ENCODE data around the gene PRRT1B. TPM values are rescaled to one million over a fixed set of nuclear protein-coding genes. Genes with fewer than 3 reads are reported as not detected.

Gene PRRT1B
- polyA plus RNA-seq, 3 donors = not detected

DNA sequence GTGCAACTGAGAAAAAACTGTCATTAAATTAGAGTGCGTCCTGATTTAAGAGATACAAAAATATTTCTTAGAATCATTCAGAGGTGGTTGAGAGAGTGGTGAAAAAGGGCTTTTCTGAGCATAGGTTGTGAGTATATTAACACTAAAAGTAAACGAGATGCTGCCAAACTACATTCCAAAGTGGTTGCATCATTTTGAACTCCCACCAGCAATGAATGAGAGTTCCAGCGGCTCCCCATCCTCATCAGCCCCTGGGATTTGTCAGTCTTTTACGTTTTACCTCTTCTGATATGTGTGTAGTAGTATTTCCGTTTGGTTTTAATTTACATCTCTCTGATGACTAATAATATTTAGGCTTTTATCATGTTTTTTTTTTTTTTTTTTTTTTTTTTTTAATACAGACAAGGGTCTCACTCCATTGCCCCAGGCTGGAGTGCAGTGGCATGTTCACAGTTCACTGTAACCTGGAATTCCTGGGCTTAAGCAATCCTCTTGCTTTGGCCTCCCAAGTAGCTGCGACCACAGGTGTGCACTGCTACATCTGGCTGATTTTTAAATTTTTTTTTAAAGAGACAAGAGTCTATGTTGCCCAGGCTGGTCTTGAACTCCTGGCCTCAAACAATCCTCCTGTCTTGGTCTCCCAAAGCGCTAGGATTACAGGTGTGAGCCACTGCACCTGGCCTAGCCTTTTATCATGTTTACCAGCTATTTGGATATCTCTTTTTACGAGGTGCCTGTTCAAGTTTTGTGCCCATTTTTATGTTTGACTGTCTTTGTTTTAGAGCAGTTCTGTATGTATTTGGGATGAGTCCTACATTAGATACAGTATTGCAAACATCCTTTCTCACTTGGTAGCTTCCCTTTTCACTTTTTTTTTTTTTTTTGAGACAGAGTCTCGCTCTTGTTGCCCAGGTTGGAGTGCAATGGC, 17.0 kb downstream of the PRRT1B start:
- DNase-seq = no peak

DNA sequence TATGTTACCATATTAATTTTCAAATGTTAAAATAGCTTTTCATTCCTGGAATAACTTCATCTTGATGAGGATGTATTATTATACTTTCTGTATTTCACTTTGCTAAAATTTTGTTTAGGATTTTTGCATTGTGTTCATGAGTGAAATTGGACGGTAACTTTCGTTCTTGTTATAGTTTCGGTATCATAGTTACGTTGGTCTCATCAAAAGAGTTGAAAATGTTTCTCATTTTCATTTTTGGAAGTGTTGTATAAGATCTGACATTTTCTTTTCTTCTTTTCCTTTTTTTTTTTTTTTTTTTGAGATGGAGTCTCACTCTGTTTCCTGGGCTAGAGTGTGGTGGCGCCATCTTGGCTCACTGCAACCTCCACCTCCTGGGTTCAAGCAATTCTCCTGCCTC, 20.0 kb downstream of the PRRT1B start:
- Mint-ChIP-seq H3K27me3 (ENCODE audit: low read depth in 3 of 3) (peaks cover 0 to 3% (median 0%) of the 10 kb centered on the region in 3 donors), H3K4me1 (no peaks in the 10 kb centered on the region), H3K27ac (no peak overlapping the region), H3K4me3 (no peak overlapping the region), H3K36me3 (peaks cover 14 to 26% of the 10 kb centered on the region in 2 donors), H3K9me3 (peaks cover 7 to 29% (median 15%) of the 10 kb centered on the region in 7 donors)
- H3K4me2 ChIP-seq (replicated peaks; ENCODE audit: extremely low read depth, low read length, poor library complexity, severe bottlenecking) = no peak overlapping the region
- no peak overlapping the region for H3K4me3 ChIP-seq (replicated peaks in 1 of 3; ENCODE audit: low read depth in 2 of 3, low read length in 3 of 3)
- H3K9ac ChIP-seq (ENCODE audit: insufficient read depth, low read length, poor library complexity, severe bottlenecking) = no peak overlapping the region
- TF ChIP-seq, protein P1, sequence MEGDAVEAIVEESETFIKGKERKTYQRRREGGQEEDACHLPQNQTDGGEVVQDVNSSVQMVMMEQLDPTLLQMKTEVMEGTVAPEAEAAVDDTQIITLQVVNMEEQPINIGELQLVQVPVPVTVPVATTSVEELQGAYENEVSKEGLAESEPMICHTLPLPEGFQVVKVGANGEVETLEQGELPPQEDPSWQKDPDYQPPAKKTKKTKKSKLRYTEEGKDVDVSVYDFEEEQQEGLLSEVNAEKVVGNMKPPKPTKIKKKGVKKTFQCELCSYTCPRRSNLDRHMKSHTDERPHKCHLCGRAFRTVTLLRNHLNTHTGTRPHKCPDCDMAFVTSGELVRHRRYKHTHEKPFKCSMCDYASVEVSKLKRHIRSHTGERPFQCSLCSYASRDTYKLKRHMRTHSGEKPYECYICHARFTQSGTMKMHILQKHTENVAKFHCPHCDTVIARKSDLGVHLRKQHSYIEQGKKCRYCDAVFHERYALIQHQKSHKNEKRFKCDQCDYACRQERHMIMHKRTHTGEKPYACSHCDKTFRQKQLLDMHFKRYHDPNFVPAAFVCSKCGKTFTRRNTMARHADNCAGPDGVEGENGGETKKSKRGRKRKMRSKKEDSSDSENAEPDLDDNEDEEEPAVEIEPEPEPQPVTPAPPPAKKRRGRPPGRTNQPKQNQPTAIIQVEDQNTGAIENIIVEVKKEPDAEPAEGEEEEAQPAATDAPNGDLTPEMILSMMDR (IDR thresholded peaks at IDR 0.05) = no peak
- peaks cover 0 to 9% of the 10 kb centered on the region in 2 donors for H3K36me3 ChIP-seq (replicated peaks in 1 of 2; ENCODE audit: control insufficient read depth in 1 of 2, insufficient read depth in 2 of 2, low read length in 2 of 2)
- peaks cover 5 to 7% of the 10 kb centered on the region in 2 donors for H3K9me3 ChIP-seq (replicated peaks in 1 of 2; ENCODE audit: control insufficient read depth in 1 of 2, insufficient read depth in 1 of 2, low read length in 2 of 2)
- no CpG with 5 or more reads among the region's 5 CpGs for WGBS (ENCODE audit: insufficient coverage)
- no peak overlapping the region for H3K27ac ChIP-seq (ENCODE audit: low read depth in 1 of 2, low read length in 2 of 2)
- intact Hi-C loops (cut with micrococcal nuclease) = no loop called here
- no peaks in the 10 kb centered on the region for H3K4me1 ChIP-seq (ENCODE audit: control insufficient read depth in 1 of 2, insufficient read depth in 2 of 2, low read length in 2 of 2)
- no peaks in the 10 kb centered on the region for H4K20me1 ChIP-seq (ENCODE audit: insufficient read depth, low read length)
- no peak for DNase-seq
- no peaks in the 10 kb centered on the region for H3K27me3 ChIP-seq (ENCODE audit: control insufficient read depth in 2 of 2, insufficient read depth in 2 of 2, low read length in 2 of 2)
- H3K79me2 ChIP-seq (ENCODE audit: insufficient read depth, low read length) = no peaks in the 10 kb centered on the region
- H2AFZ ChIP-seq (ENCODE audit: insufficient read depth, low read depth, low read length, poor library complexity, severe bottlenecking) = no peak overlapping the region

More for the DNA sequence above, 17.0 kb downstream of the PRRT1B start:
- H3K36me3 ChIP-seq (replicated peaks in 1 of 2; ENCODE audit: control insufficient read depth in 1 of 2, insufficient read depth in 2 of 2, low read length in 2 of 2) = no peaks in the 10 kb centered on the region
- H3K27me3 ChIP-seq (ENCODE audit: control insufficient read depth in 2 of 2, insufficient read depth in 2 of 2, low read length in 2 of 2) = no peaks in the 10 kb centered on the region
- WGBS (ENCODE audit: insufficient coverage) = 94% methylated on average over 2 of the region's 9 CpGs
- H3K9me3 ChIP-seq (replicated peaks in 1 of 2; ENCODE audit: control insufficient read depth in 1 of 2, insufficient read depth in 1 of 2, low read length in 2 of 2) = peaks cover 5 to 7% of the 10 kb centered on the region in 2 donors
- peaks cover 0 to 3% (median 0%) of the 10 kb centered on the region in 3 donors for H3K27me3 Mint-ChIP-seq (ENCODE audit: low read depth in 3 of 3)
- H3K4me3 ChIP-seq (replicated peaks in 1 of 3; ENCODE audit: low read depth in 2 of 3, low read length in 3 of 3) = no peak overlapping the region
- no peaks in the 10 kb centered on the region for H3K4me1 ChIP-seq (ENCODE audit: control insufficient read depth in 1 of 2, insufficient read depth in 2 of 2, low read length in 2 of 2)
- no peak overlapping the region for H3K4me3 Mint-ChIP-seq
- H3K9me3 Mint-ChIP-seq = peaks cover 7 to 25% (median 14%) of the 10 kb centered on the region in 7 donors
- intact Hi-C loops (cut with micrococcal nuclease) = no loop called here
- H3K4me1 Mint-ChIP-seq = no peaks in the 10 kb centered on the region
- no peaks in the 10 kb centered on the region for H3K79me2 ChIP-seq (ENCODE audit: insufficient read depth, low read length)
- H3K4me2 ChIP-seq (replicated peaks; ENCODE audit: extremely low read depth, low read length, poor library complexity, severe bottlenecking) = no peak overlapping the region
- no peaks in the 10 kb centered on the region for H4K20me1 ChIP-seq (ENCODE audit: insufficient read depth, low read length)
- TF ChIP-seq, protein P1 (IDR thresholded peaks at IDR 0.05) = no peak
- no peak overlapping the region for H2AFZ ChIP-seq (ENCODE audit: insufficient read depth, low read depth, low read length, poor library complexity, severe bottlenecking)
- peaks cover 0 to 6% of the 10 kb centered on the region in 2 donors for H3K36me3 Mint-ChIP-seq
- no peak overlapping the region for H3K9ac ChIP-seq (ENCODE audit: insufficient read depth, low read length, poor library complexity, severe bottlenecking)
- H3K27ac Mint-ChIP-seq = no peak overlapping the region
- H3K27ac ChIP-seq (ENCODE audit: low read depth in 1 of 2, low read length in 2 of 2) = no peak overlapping the region
